ENCODE results near the gene TTC21B.

The TTC21B gene

GRCh38 chr2:165835363-165835762 lies 118.2 kb downstream of the TTC21B start:
- no peak for DNase-seq (ENCODE audit: low spot score)

- DNase-seq (ENCODE audit: low spot score), result no peak
Measured at GRCh38 chr2:165833156-165833555, 120.4 kb downstream of the TTC21B start.

- no peak for DNase-seq (ENCODE audit: low spot score)
Measured at GRCh38 chr2:165827921-165828276, 125.7 kb downstream of the TTC21B start.

- DNase-seq (ENCODE audit: low spot score), result no peak
Measured at GRCh38 chr2:165827016-165827920, 126.3 kb downstream of the TTC21B start.

GRCh38 chr2:165825041-165825440 lies 128.5 kb downstream of the TTC21B start:
- DNase-seq (ENCODE audit: low spot score), result no peak
